H1 (cell line): ENCODE measurements around the gene BAZ2B. TPM values are rescaled to one million over a fixed set of nuclear protein-coding genes. Genes with fewer than 3 reads are reported as not detected.

Source experiments
- CHD2 ChIP-seq: IDR thresholded peaks from 2 replicates; pipeline ENCODE4 v1.6.1; 2012; ENCODE audit warnings: low read length, improper control_type of control experiment
- CHD7 ChIP-seq: fragments of 300-600 bp; sonication (generic); IDR thresholded peaks from 2 replicates; pipeline ENCODE4 v1.7.1; 2012; ENCODE audit warnings: low read length, moderate library complexity, mild to moderate bottlenecking, inconsistent platforms; ENCODE audit not compliant: insufficient replicate concordance
- E2F6 ChIP-seq: IDR thresholded peaks from 2 replicates; pipeline ENCODE4 v1.6.1; 2012; ENCODE audit warnings: inconsistent platforms
- FOSL1 ChIP-seq: IDR thresholded peaks from 2 replicates; pipeline ENCODE4 v1.6.1; 2011; ENCODE audit warnings: mild to moderate bottlenecking, low read depth, low read length, moderate library complexity; ENCODE audit not compliant: insufficient read depth
- GTF2F1 ChIP-seq: IDR thresholded peaks from 2 replicates; pipeline ENCODE4 v1.6.1; 2012; ENCODE audit warnings: low read depth, low read length, improper control_type of control experiment, borderline replicate concordance
- NANOG ChIP-seq: IDR thresholded peaks from 2 replicates; pipeline ENCODE4 v1.6.1; 2011; ENCODE audit warnings: low read length, low read depth, mild to moderate bottlenecking, inconsistent platforms; ENCODE audit not compliant: insufficient read depth, poor library complexity, severe bottlenecking
- PHF8 ChIP-seq: fragments of 200-600 bp; sonication (generic); conservative IDR thresholded peaks from 2 replicates; pipeline ENCODE4 v1.7.1; 2012; ENCODE audit warnings: low read depth, mild to moderate bottlenecking, inconsistent platforms, low read length, moderate library complexity
- POLR2AphosphoS5 ChIP-seq: IDR thresholded peaks from 2 replicates; pipeline ENCODE4 v1.6.1; 2011; ENCODE audit warnings: low read depth, low read length
- POU5F1 ChIP-seq: IDR thresholded peaks from 2 replicates; pipeline ENCODE4 v1.6.1; 2011; ENCODE audit warnings: low read depth, mild to moderate bottlenecking, low read length, moderate library complexity
- SRF ChIP-seq: IDR thresholded peaks from 2 replicates; pipeline ENCODE4 v1.6.1; 2011; ENCODE audit warnings: mild to moderate bottlenecking, low read depth, low read length, moderate library complexity
- TAF1 ChIP-seq: IDR thresholded peaks from 2 replicates; pipeline ENCODE4 v1.6.1; 2011; ENCODE audit warnings: mild to moderate bottlenecking, low read depth, low read length
- ZNF274 ChIP-seq: IDR thresholded peaks from 2 replicates; pipeline ENCODE4 v1.7.0; 2012; ENCODE audit warnings: low read length, borderline replicate concordance; ENCODE audit errors: extremely low read depth
- polyA plus RNA-seq, 7 experiments: library from polyadenylated mRNA; depleted of rRNA in 3 of 7; stranded (reverse) in 5 of 7; unstranded in 2 of 7; fragments of >200 nt in 5 of 7; fragments of 200-250 nt in 2 of 7; gene quantifications; 1 replicate in 5 of 7; 2 replicates in 1 of 7; 4 replicates in 1 of 7; pipeline versions ENCODE4 v1.2.1 to v1.2.3, GENCODE V29; 2011 to 2013; ENCODE audit warnings: missing spikeins in 2 of 7, mixed read lengths in 2 of 7
- total RNA-seq: library from RNA; stranded (reverse); fragmentation: NEBNext Ultra II Directional; extraction: Animal tissue kit (Norgen Biotek cat#: 25700); gene quantifications from 2 replicates; pipeline ENCODE4 v1.2.1, GENCODE V29; 2021

The BAZ2B gene
- total and polyA plus RNA-seq, 2 of the 8 experiments (the other 6 are each of a cell fraction or from before 2014, with no cell fraction given) = 15.2 to 46.3 TPM

GRCh38 chr2:159484532-159484931, 131.8 kb downstream of the BAZ2B start (continued):
- no peak for TF ChIP-seq CHD7
- no peak for TF ChIP-seq TAF1
- TF ChIP-seq SRF = no peak
- TF ChIP-seq ZNF274 = no peak
- no peak for TF ChIP-seq FOSL1
- TF ChIP-seq POLR2AphosphoS5 = no peak
- TF ChIP-seq POU5F1 = no peak
- no peak for TF ChIP-seq PHF8
- no peak for TF ChIP-seq GTF2F1
- no peak for TF ChIP-seq NANOG
- TF ChIP-seq CHD2 = no peak
- no peak for TF ChIP-seq E2F6
